ENCODE measurements around the gene SLC12A3. TPM values are rescaled to one million over a fixed set of nuclear protein-coding genes. Genes with fewer than 3 reads are reported as not detected.

SLC12A3 gene
- total RNA-seq, 2 donors from 2014 or later: not detected

GRCh38 chr16:56897026-56897799 lies 32.2 kb downstream of the SLC12A3 start:
- Histone ChIP-seq H3K9me3 (no peaks in the 10 kb centered on the region), H3K4me1 (ENCODE audit: control insufficient read depth in 1 of 2, low read depth in 2 of 2) (no peaks in the 10 kb centered on the region), H3K27me3 (replicated peaks; ENCODE audit: insufficient read depth) (no peaks in the 10 kb centered on the region), H3K36me3 (no peaks in the 10 kb centered on the region), H3K4me3 (no peak overlapping the region), H3K27ac (no peak overlapping the region)
- no peak for DNase-seq (ENCODE audit: low spot score)
- no peak for TF ChIP-seq CTCF (IDR thresholded peaks at IDR 0.05)
- no peak for ATAC-seq (ENCODE audit: insufficient number of reproducible peaks, low FRiP score, low read depth)

GRCh38 chr16:56898847-56899246 lies 33.8 kb downstream of the SLC12A3 start:
- H3K4me3 ChIP-seq: no peak overlapping the region
- DNase-seq (ENCODE audit: low spot score) (no peak), ATAC-seq (ENCODE audit: insufficient number of reproducible peaks, low FRiP score, low read depth) (no peak)
- no peak for TF ChIP-seq CTCF (IDR thresholded peaks at IDR 0.05)
- H3K36me3 ChIP-seq: no peaks in the 10 kb centered on the region
- no peaks in the 10 kb centered on the region for H3K9me3 ChIP-seq
- no peaks in the 10 kb centered on the region for H3K4me1 ChIP-seq (ENCODE audit: control insufficient read depth in 1 of 2, low read depth in 2 of 2)
- H3K27me3 ChIP-seq (replicated peaks; ENCODE audit: insufficient read depth): no peaks in the 10 kb centered on the region
- H3K27ac ChIP-seq: no peak overlapping the region

GRCh38 chr16:56903866-56904265 lies 38.9 kb downstream of the SLC12A3 start:
- H3K36me3 ChIP-seq: no peaks in the 10 kb centered on the region
- DNase-seq (ENCODE audit: low spot score) (no peak), ATAC-seq (ENCODE audit: insufficient number of reproducible peaks, low FRiP score, low read depth) (no peak)
- no peak overlapping the region for H3K4me3 ChIP-seq
- no peaks in the 10 kb centered on the region for H3K27me3 ChIP-seq (replicated peaks; ENCODE audit: insufficient read depth)
- H3K27ac ChIP-seq: no peak overlapping the region
- H3K4me1 ChIP-seq (ENCODE audit: control insufficient read depth in 1 of 2, low read depth in 2 of 2): no peaks in the 10 kb centered on the region
- no peaks in the 10 kb centered on the region for H3K9me3 ChIP-seq
- no peak for TF ChIP-seq CTCF (IDR thresholded peaks at IDR 0.05)

- H3K4me1 ChIP-seq (ENCODE audit: control insufficient read depth in 1 of 2, low read depth in 2 of 2): peaks cover 0 to 3% of the 10 kb centered on the region in 2 donors
- DNase-seq (ENCODE audit: low spot score) (no peak), ATAC-seq (ENCODE audit: insufficient number of reproducible peaks, low FRiP score, low read depth) (no peak)
- H3K27ac ChIP-seq: no peak overlapping the region
- TF ChIP-seq CTCF (IDR thresholded peaks at IDR 0.05): no peak
- H3K9me3 ChIP-seq: no peaks in the 10 kb centered on the region
- H3K36me3 ChIP-seq: no peaks in the 10 kb centered on the region
- no peaks in the 10 kb centered on the region for H3K27me3 ChIP-seq (replicated peaks; ENCODE audit: insufficient read depth)
- no peak overlapping the region for H3K4me3 ChIP-seq
Observed at GRCh38 chr16:56907401-56907800, 42.4 kb downstream of the SLC12A3 start.

GRCh38 chr16:56909527-56909979 lies 44.5 kb downstream of the SLC12A3 start:
- no peak for TF ChIP-seq CTCF (IDR thresholded peaks at IDR 0.05)
- Histone ChIP-seq H3K36me3 (no peaks in the 10 kb centered on the region), H3K9me3 (no peaks in the 10 kb centered on the region), H3K4me3 (no peak overlapping the region), H3K4me1 (ENCODE audit: control insufficient read depth in 1 of 2, low read depth in 2 of 2) (peaks cover 0 to 3% of the 10 kb centered on the region in 2 donors), H3K27ac (no peak overlapping the region), H3K27me3 (replicated peaks; ENCODE audit: insufficient read depth) (no peaks in the 10 kb centered on the region)
- ATAC-seq (ENCODE audit: insufficient number of reproducible peaks, low FRiP score, low read depth): no peak
- DNase-seq (ENCODE audit: low spot score): no peak
